GM19468 (cell line): Measurements from ENCODE around the gene AGPAT3.
"Not testable (repeated sequence)": the region's sequence is repeated elsewhere in the genome, so short reads cannot be mapped to it uniquely, and the experiment has no call there.

Experiments used
- ATAC-seq: cut with Tn5 transposase; IDR thresholded peaks from one replicate; pipeline ENCODE4 v1.9.1; 2021; ENCODE audit warnings: mild to moderate bottlenecking, moderate library complexity, moderate number of reproducible peaks; ENCODE audit not compliant: unreplicated experiment; ENCODE audit errors: extremely low read depth

Gene AGPAT3

GRCh38 chr21:43880111-43880985 lies 15.3 kb downstream of the AGPAT3 start:
- no peak for ATAC-seq

GRCh38 chr21:43881283-43881682 lies 16.3 kb downstream of the AGPAT3 start:
- no peak for ATAC-seq

GRCh38 chr21:43881935-43882334 lies 16.9 kb downstream of the AGPAT3 start:
- ATAC-seq: no peak

GRCh38 chr21:43882952-43883545 lies 18.0 kb downstream of the AGPAT3 start:
- ATAC-seq: no peak

GRCh38 chr21:43884012-43884860 lies 19.2 kb downstream of the AGPAT3 start:
- no peak for ATAC-seq

GRCh38 chr21:43884861-43885417 lies 19.9 kb downstream of the AGPAT3 start:
- ATAC-seq: no peak

GRCh38 chr21:43885721-43886120 lies 20.7 kb downstream of the AGPAT3 start:
- no peak for ATAC-seq

- no peak for ATAC-seq
These were observed 21.5 kb downstream of the AGPAT3 start for GRCh38 chr21:43886565-43886964.

GRCh38 chr21:43889069-43889468 lies 24.0 kb downstream of the AGPAT3 start:
- no peak for ATAC-seq

- ATAC-seq: no peak
These were observed 25.0 kb downstream of the AGPAT3 start for GRCh38 chr21:43890042-43890441.

- no peak for ATAC-seq
These were observed 27.3 kb downstream of the AGPAT3 start for GRCh38 chr21:43892334-43892733.

GRCh38 chr21:43892984-43893535 lies 28.0 kb downstream of the AGPAT3 start:
- no peak for ATAC-seq

- ATAC-seq: no peak
These were observed 28.6 kb downstream of the AGPAT3 start for GRCh38 chr21:43893536-43894205.

GRCh38 chr21:43894206-43894577 lies 29.2 kb downstream of the AGPAT3 start:
- ATAC-seq: no peak

- no peak for ATAC-seq
These were observed 30.2 kb downstream of the AGPAT3 start for GRCh38 chr21:43895196-43895595.

- not testable (repeated sequence) for ATAC-seq
These were observed 31.8 kb downstream of the AGPAT3 start for GRCh38 chr21:43896696-43897299.

- ATAC-seq: no peak
These were observed 34.5 kb downstream of the AGPAT3 start for GRCh38 chr21:43899307-43900077.

- ATAC-seq: no peak
These were observed 35.0 kb downstream of the AGPAT3 start for GRCh38 chr21:43900078-43900385.

- ATAC-seq: no peak
These were observed 35.7 kb downstream of the AGPAT3 start for GRCh38 chr21:43900690-43901089.
